ENCODE data around the gene PGAP2.

DNA sequence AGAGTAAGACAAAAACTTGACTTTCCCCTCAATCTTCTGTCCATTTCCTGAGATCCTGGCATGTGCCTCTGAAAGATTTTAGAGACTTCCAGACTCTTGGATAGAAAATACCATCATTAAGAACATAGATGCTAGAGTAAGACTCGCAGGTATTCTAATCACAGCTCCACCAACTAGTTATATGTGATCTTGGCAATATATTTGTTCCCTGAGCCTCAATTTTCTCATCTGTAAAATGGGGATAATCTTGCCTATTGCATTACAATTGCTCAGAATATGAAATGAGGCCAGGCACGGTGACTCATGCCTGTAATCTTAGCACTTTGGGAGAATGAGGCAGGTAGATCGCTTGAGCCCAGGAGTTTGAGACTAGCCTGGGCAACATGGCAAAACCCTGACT, 21.7 kb downstream of the PGAP2 start:
- TF ChIP-seq, protein P1, sequence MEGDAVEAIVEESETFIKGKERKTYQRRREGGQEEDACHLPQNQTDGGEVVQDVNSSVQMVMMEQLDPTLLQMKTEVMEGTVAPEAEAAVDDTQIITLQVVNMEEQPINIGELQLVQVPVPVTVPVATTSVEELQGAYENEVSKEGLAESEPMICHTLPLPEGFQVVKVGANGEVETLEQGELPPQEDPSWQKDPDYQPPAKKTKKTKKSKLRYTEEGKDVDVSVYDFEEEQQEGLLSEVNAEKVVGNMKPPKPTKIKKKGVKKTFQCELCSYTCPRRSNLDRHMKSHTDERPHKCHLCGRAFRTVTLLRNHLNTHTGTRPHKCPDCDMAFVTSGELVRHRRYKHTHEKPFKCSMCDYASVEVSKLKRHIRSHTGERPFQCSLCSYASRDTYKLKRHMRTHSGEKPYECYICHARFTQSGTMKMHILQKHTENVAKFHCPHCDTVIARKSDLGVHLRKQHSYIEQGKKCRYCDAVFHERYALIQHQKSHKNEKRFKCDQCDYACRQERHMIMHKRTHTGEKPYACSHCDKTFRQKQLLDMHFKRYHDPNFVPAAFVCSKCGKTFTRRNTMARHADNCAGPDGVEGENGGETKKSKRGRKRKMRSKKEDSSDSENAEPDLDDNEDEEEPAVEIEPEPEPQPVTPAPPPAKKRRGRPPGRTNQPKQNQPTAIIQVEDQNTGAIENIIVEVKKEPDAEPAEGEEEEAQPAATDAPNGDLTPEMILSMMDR (IDR thresholded peaks at IDR 0.05; ENCODE audit: insufficient read depth, low read depth, low read length) = no peak
- no peak for TF ChIP-seq EZH2 (IDR thresholded peaks at IDR 0.05; ENCODE audit: insufficient read depth, low read length)

Data from astrocyte (in vitro differentiated cells and primary cell).